ENCODE results near the gene DHRSX. TPM values are rescaled to one million over a fixed set of nuclear protein-coding genes. Genes with fewer than 3 reads are reported as not detected.
"Not testable (repeated sequence)": the region's sequence is repeated elsewhere in the genome, so short reads cannot be mapped to it uniquely, and the experiment has no call there.

The DHRSX gene
- total and polyA plus RNA-seq, 7 donors = 5.6 to 19.3 (median 9.6) TPM

GRCh38 chrX:2385224-2385623, 115.6 kb downstream of the DHRSX start:
- intact Hi-C loops (cut with DNase I) = no loop called here
- peaks cover 11% of the 10 kb centered on the region for H3K4me1 ChIP-seq
- 49 to 71% (median 64%) methylated on average over 3 of the region's 3 CpGs for WGBS, 3 donors
- H3K27me3 ChIP-seq (ENCODE audit: insufficient read depth in 3 of 3, low read length in 2 of 3) = no peaks in the 10 kb centered on the region
- no peak overlapping the region for H3K27ac ChIP-seq
- DNase-seq (no peak), ATAC-seq (no peak)
- H3K4me3 ChIP-seq = no peak overlapping the region
- no peaks in the 10 kb centered on the region for H3K9me3 ChIP-seq
- no peaks in the 10 kb centered on the region for H3K36me3 ChIP-seq (ENCODE audit: insufficient read depth in 1 of 2, low read depth in 1 of 2)
- no peak for TF ChIP-seq CTCF (IDR thresholded peaks at IDR 0.05)

DNA sequence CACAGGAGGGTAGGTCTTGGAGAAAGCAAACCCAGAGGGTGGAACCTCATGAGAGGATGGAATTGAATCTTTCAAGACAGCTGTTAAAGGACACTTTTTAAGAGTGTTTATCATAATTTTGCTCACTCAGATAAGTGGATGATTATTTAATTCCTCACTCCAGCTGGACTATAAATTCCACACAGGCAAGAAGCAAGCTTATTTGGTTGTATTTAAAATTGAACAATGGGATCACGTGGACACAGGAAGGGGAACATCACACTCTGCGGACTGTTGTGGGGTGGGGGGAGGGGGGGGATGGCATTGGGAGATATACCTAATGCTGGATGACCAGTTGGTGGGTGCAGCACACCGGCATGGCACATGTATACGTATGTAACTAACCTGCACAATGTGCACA, 116.3 kb downstream of the DHRSX start:
- Histone ChIP-seq H3K27me3 (ENCODE audit: insufficient read depth in 3 of 3, low read length in 2 of 3) (no peaks in the 10 kb centered on the region), H3K27ac (no peak overlapping the region), H3K4me3 (no peak overlapping the region), H3K36me3 (ENCODE audit: insufficient read depth in 1 of 2, low read depth in 1 of 2) (no peaks in the 10 kb centered on the region), H3K9me3 (no peaks in the 10 kb centered on the region), H3K4me1 (peaks cover 11% of the 10 kb centered on the region)
- DNase-seq = no peak
- 84 to 88% (median 86%) methylated on average over 4 of the region's 4 CpGs for WGBS, 3 donors
- ATAC-seq = no peak
- no peak for TF ChIP-seq CTCF (IDR thresholded peaks at IDR 0.05)
- intact Hi-C loops (cut with DNase I) = no loop called here

- Histone ChIP-seq H3K36me3 (ENCODE audit: insufficient read depth in 1 of 2, low read depth in 1 of 2) (no peaks in the 10 kb centered on the region), H3K27me3 (ENCODE audit: insufficient read depth in 3 of 3, low read length in 2 of 3) (no peaks in the 10 kb centered on the region), H3K9me3 (no peaks in the 10 kb centered on the region), H3K4me3 (no peak overlapping the region), H3K4me1 (peaks cover 11% of the 10 kb centered on the region), H3K27ac (no peak overlapping the region)
- ATAC-seq (no peak), DNase-seq (no peak)
- intact Hi-C loops (cut with DNase I) = no loop called here
- WGBS, 3 donors = 93 to 100% (median 96%) methylated on average over 3 of the region's 3 CpGs
- TF ChIP-seq CTCF (IDR thresholded peaks at IDR 0.05) = no peak
These were observed 117.0 kb downstream of the DHRSX start for GRCh38 chrX:2383735-2384134.

- intact Hi-C loops (cut with DNase I) = no loop called here
- DNase-seq (no peak), ATAC-seq (no peak)
- no peak overlapping the region for H3K27ac ChIP-seq
- 97 to 100% (median 99%) methylated on average over 1 of the region's 1 CpG for WGBS, 3 donors
- TF ChIP-seq CTCF (IDR thresholded peaks at IDR 0.05) = no peak
- no peak overlapping the region for H3K4me3 ChIP-seq
- no peaks in the 10 kb centered on the region for H3K9me3 ChIP-seq
- no peaks in the 10 kb centered on the region for H3K27me3 ChIP-seq (ENCODE audit: insufficient read depth in 3 of 3, low read length in 2 of 3)
- no peaks in the 10 kb centered on the region for H3K36me3 ChIP-seq (ENCODE audit: insufficient read depth in 1 of 2, low read depth in 1 of 2)
- peaks cover 12% of the 10 kb centered on the region for H3K4me1 ChIP-seq
These were observed 117.6 kb downstream of the DHRSX start for GRCh38 chrX:2383144-2383543.

DNA sequence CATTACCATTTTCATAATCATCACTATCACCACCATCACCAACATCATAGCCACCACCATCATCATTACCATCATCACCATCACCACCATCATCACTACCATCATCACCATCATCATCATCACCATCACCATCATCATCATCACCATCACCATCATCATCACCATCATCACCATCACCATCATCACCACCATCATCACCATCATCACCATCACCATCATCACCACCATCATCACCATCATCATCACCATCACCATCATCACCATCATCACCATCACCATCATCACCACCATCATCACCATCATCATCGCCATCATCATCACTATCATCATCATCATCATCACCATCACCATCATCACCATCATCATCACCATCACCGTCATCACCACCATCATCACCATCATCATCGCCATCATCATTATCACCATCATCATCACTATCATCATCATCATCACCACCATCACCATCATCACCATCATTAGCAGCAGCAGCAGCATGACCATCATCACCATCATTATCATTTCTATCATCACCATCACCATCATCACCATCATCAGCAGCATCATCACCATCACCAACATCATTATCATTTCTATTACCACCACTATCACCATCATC, 118.2 kb downstream of the DHRSX start:
- H3K27ac ChIP-seq = not testable (repeated sequence)

More for the DNA sequence above, 118.2 kb downstream of the DHRSX start:
- H3K9me3 ChIP-seq; H3K36me3 ChIP-seq (ENCODE audit: insufficient read depth in 1 of 2, low read depth in 1 of 2); DNase-seq; intact Hi-C loops (cut with DNase I); H3K4me1 ChIP-seq; H3K4me3 ChIP-seq; H3K27me3 ChIP-seq (ENCODE audit: insufficient read depth in 3 of 3, low read length in 2 of 3); ATAC-seq: not testable (repeated sequence)
- WGBS, 3 donors = 82 to 100% (median 98%) methylated on average over 3 of the region's 3 CpGs

Measured in psoas muscle (tissue), 8 donors.